NCI-H187 treated with DMSO at 0.1 percent for 48 hours (cell line): ENCODE results near the gene SCYGR1.
"Not testable (repeated sequence)": the region's sequence is repeated elsewhere in the genome, so short reads cannot be mapped to it uniquely, and the experiment has no call there.

Source experiments
- DNase-seq: peaks from one replicate; lab custom pipeline; 2025; lab: John Stamatoyannopoulos, UW

The SCYGR1 gene

DNA sequence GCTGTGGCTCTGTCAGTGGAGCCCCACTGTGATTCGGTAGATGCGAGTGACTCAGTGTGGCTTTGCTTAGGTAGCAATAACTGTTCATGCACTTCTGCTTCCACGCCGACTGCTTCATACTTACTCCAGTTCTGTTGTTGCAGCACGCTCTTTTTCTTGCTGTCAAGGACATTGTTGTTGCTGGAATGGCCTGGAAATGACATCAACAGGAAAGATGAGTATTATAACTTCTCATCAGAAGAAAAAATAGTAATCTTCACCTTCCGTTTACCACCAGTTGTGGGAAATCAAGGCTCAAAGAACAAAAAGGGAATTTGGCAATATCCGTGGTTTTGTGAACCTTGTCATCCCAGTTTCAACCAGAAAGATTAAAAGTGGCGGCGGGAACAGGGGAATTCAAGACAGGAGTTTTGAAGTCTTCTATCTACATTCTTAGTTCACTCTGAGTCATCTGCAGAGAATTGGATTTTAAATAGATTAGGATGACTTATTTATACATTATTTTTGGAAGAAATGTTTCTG is 16.9 kb downstream of the SCYGR1 start:
- DNase-seq, result no peak

DNA sequence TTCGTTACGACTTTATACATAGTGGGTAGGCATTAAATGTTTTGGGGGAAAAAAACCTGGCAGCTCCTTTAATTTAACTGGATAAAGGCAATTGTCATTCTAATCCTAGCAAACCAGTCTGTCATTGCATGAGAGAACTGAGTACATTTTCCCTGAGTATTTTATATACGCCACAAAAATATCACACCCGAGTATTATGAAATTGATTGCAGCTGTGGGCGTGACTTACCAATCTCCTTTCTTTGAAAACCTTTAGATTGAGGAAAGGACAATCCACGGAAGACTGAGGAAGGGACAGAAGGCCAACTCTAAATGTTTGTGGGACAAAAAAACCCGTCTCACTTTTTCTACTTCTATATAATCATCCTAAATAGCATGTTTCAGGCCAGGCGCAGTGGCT is 17.7 kb downstream of the SCYGR1 start:
- no peak for DNase-seq

DNA sequence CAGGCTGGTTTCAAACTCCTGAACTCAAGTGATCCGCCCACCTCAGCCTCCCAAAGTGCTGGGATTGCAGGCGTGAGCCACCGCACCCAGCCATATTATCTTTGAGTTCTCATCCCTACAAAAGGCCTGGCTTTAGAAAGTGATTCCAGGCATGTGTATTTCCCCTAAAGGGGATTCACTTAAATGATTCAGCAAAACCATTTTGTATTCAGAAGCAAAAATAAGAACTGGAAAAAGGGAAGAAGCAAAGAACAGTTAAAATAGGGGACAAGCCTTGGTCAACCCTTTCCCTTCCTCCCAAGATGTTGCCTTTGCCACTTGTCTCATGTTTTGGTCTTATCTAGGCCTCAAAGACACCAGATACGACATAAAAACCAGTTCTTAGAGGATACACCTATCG is 19.2 kb downstream of the SCYGR1 start:
- no peak for DNase-seq

DNA sequence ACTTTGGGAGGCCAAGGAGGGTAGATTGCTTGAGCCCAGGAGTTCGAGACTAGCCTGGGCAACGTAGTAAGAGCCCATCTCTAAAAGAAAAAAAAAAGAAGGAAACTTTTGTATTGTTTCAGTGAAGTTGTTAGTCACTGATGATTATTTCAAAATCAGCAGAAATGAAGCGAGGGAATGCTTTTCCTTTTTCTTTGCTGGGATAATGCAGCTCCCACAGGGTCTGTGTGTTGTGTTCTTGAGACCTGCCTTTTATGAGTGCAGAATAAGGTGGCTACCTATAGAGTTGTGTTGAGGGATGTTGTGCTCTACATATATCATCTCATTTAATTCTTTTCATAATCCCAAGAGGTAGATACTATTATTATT is 20.3 kb downstream of the SCYGR1 start:
- DNase-seq, result no peak

DNA sequence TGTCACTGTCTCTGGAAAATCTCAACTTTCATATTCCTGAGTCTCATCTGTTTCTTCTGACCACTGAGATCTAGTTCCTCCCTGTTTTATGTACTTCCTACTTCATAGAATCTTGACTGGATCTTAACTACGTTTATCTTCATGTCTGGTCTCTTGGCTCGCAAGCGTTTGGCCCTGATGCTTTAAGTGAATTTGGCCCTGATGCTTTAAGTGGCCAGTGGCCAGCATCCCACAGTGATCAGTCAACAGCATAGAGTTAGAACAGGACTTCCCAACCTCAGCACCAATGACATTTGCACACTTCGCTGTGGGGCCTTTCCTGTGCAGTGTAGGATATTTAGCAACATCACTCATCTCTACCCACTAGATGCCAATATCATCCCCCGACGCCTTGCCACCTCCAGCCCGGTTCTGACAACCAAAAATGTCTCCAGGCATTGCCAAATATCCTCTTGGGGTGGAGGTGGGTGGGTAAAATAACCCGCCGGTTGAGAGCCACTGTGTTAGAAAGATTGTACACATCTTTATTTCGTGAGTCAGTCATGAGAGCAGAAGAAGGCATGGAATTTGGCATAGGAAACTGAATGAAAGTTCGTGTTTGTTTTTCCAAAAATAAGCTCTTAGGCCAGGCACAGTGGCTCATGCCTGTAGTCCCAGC is 20.9 kb downstream of the SCYGR1 start:
- no peak for DNase-seq

DNA sequence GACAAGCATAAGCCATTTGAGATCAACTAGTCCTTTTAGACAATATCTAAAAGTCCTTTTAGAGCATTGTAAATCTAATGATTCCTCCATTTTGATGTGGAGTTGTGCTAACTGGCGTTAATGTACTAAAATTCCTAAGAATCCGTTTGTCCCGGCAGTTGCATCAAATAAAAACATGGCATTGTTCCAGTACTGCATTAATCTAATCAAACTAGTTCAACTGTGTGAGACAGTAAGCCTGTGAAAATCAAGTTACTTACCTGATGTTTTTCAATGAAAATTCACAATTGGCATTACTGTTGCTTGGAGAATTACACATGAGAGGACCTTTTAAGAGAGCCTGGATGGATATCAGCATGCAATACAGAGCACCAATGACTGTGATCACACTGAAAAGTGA is 21.9 kb downstream of the SCYGR1 start:
- DNase-seq, result no peak

DNA sequence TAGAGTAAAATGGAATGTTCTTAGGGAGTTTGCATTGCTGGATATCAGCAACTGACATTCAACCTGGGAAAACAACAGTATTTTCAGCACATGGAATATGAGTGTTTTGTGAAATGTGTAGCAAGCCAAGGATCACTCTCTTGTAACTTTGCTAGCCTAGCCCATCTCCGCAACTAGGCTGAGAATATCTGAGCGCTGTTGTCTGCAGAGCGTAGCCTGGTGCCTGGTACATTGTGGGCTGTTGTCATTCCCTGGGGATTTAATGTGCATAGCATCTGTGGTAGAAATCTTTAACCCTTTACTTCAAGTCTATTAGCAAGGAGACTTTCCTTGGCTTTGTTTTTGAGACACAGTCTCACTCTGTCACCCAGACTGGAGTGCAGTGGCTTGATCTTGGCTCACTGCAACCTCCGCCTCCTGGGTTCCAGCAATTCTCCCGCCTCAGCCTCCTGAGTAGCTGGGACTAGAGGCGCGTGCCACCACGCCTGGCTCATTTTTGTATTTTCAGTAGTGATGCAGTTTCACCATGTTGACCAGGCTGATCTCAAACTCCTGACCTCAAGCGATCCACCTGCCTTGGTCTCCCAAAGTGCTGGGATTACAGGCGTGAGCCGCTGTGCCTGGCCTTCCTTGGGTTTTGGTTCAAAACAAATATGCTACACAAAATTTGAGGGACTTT is 23.0 kb downstream of the SCYGR1 start:
- not testable (repeated sequence) for DNase-seq

DNA sequence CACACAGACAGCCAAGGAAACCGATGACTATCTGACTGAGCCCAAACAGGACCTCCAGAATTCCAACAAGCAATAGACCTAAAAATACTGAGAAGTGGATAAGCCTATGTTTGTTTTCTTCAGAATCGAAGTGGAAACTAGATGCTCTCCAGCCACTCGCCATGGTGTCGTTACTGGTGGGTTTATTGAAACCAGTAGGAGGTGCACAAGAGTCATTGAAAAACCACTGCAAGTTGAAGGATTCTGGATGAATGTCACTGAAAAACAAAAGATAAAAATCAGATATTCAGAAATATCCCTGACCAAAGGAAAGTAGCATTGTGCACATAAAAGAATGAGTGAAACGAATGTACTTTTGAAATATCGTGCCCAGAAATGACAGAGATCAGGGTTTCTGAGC is 24.0 kb downstream of the SCYGR1 start:
- no peak for DNase-seq

DNA sequence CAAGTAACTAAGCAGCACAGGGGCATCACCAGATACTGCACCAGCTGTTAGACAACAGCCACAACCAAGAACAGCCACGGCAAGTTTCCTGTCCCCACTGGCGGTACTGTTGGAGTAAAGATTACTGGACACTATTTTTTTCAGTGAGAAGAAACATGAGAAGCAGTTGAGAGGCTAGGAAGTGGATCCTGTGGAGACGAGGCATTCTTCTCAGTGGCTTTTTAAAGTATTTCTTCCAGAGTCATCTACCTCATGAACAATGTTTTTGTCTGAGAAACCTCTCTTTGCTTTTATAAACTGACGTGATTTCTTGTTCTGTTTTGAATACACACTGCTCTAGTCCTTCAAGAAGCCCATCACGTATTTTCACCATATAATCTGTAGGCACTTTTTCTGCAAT is 27.4 kb downstream of the SCYGR1 start:
- no peak for DNase-seq

DNA sequence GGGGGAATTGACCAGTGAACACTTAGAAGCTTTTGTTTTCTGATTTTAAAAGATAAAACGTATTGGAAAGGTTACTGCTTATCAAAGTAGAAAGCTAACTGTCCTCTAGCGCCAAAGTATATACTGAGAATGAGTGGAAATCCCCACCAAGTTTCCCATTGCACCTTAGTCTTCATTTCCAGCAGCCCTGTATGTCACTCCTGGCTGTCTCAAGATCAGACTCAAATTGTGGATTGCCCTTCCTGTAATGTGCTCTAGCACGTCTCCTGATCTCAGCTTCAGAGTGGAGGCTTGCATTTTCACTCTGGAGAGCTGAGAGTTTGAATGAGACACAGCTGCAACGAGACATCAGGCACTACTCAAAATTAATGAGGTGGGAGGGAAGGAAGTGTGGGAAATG is 36.1 kb downstream of the SCYGR1 start:
- no peak for DNase-seq

DNA sequence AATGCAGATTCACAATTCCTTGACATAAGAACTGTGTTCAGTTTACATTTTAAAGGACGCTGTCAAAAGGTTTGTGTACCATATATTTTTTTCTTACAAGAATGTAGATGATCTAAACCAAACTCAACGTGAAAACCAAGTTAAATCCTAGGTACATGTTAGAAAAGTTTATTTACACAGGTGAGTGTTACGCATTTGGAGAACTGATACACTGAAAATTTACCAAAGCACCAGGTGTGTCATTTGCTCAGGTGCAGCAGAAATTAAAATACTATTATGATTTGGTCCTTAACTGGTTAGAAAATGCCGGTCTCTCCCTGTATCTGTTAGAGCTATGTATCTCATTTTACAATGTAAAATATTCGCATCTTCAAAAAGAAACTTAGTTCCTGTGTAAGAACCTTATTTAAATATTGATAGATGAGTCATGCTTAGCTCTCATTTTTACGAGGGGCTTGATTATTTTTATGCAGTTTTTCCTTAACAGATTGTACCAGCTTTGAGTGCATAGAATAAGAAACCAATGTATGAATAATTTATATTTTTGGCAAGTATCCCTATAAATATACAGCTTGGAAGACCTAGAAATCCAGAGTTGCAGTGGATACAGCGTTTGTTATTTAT is 37.6 kb downstream of the SCYGR1 start:
- DNase-seq, result no peak

DNA sequence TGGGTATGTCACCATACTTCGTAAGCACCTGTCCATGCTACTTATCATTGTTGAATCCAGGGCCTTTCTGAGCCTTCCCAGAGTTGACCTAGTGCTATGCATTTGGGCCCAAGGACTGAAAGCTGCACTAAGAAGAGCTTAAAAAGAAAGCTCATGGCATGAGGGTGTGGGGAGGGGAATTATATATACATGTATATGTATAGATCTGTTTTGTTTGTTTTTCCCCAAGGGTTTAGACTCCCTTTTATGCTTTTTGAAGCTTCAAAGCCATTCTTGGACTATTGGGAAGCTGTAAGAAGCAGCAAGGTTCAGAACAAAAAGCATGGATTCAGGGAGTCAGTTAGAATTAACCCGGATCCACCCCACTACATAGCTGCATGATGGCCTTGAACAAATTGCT is 39.4 kb downstream of the SCYGR1 start:
- DNase-seq, result no peak

DNA sequence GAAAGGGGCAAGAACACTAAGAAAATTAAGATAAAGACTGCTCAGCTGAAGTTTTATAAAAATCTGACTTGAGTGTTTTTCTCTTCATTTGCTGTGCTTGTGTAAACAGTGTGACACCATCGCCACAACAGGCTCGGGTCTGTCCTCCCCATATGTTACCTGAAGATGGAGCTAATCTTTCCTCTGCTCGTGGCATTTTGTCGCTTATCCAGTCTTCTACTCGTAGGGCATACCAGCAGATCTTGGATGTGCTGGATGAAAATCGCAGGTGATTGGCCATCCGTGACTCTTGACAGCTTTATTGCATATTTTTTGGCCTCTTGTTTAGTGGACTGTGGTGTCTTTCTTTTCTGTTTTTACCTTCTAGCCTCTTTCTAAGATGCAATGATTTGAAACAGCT is 40.6 kb downstream of the SCYGR1 start:
- no peak for DNase-seq

DNA sequence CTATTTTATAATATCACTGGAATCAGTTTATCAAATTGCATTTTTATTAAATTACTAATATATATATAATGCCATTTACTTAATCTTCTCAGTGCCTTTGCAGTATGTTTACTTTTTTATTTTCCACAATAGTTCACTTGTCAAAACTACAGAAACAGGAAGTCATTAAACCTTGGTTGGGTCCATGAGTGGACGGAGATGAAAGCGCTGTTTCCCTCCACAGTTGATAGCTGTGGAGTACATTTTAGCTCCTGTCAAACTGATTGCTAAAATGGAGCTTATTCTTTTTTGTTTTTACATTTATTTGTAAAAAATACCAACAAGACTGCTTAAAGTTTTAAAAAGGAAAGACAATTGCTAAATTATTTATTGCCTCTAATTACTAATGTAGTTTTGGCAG is 43.5 kb downstream of the SCYGR1 start:
- DNase-seq, result no peak

DNA sequence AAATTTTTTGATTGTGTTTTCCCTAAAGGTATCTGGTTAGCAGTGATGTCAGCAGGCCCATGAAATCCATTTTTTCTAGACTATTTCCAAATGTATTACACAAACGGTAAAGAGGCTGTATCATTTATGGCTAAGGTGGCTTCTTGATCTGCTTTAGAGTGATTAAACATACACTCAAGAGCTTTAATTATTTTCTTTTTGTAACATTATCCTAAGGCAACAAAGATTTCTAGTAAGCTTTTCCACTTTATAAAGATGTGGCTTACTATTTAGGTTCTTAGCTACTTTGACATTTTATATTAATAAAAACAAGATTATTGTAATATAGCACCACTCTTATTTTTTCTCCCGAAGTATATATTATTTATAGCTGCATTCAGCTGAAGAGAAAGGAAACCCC is 46.2 kb downstream of the SCYGR1 start:
- DNase-seq, result no peak

DNA sequence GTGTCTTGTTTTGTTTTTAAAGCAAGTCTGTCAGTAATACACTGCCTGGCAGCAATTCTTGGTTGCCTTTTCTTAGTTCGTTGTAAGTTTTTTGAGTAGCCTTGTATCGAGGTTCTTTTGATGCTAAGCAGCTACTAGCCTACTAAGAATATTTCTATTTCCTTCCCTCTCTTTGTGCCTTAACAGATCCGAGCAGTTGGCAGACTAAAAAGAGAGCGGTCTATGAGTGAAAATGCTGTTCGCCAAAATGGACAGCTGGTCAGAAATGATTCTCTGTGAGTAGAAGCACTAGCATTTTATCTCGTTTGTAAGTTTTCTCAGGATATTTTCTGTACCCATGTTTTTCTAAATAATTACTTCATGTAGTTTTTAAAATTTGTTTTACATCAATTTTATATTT is 47.6 kb downstream of the SCYGR1 start:
- DNase-seq, result no peak

DNA sequence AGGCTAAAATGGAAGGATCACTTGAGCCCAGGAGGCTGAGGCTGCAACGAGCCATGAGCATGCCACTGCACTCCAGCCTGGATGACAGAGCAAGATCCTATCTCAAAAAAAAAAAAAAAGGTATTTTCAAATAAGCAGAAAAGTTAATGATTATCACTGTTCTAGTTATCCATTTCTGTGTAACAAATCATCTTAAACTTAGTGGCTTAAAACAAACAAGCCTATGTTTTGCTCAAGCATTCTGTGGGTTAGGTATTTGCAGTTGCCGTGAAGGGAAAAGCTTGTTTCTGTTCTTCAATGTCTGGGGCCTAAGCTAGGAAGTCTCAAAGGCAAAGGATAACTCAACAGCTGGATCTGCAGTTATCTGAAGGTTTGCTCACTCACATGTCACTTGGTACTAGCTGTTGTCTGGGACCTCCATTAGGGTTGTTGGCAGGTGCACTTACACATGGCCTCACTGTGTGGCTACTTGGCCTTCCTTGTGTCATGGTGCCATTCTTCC is 48.6 kb downstream of the SCYGR1 start:
- no peak for DNase-seq
